T-helper 1 cell (primary cell): ENCODE measurements around the gene TCF7.

Source experiments
- DNase-seq, 5 donors: peaks; one replicate each; pipeline ENCODE4 v3.0.0-alpha.2; 2012 to 2020

The TCF7 gene

GRCh38 chr5:134131578-134132350 is 17.3 kb downstream of the TCF7 start:
- no peak for DNase-seq

GRCh38 chr5:134132372-134133187 is 18.1 kb downstream of the TCF7 start:
- DNase-seq = peak; percentile 68 to 80 (median 78)

DNA sequence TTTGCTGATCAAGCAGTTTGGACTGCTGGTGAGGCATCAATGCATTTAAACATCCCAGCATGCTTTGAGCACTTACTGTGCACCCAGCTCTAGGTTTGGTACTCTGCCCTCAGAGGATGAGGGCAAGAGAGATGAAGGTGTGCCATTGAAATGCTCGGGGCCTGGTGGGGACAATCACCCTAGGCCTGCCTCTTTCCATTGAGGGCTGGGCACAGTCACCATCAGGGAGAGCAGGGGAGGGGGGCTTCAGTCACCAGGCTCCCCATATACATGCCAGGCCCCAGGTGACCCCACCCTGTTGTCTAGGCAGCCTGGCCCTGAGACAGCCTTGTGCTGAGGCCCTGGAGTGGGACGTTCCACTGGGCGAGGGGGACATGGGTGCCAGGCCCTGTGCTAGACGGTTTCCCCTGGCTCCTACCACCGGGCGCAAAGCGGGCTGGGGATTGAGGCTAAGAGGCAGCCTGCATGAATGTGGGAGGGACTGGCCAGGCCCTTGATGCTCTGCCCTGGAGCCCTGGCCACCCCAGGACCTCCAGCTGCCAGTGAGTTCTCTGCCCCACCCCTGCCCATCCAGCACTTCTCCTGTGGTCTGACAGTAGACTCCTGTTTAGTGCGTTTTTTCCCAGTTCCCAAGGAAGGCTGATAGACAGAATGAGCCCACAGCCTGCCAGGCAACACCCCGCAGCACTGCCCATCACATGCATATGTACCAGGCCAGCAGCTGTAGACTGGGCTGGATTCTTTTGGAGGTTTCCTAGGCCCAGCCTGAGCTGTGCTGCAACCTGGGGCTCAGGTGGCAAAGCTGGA is 18.9 kb downstream of the TCF7 start:
- DNase-seq = no peak

DNA sequence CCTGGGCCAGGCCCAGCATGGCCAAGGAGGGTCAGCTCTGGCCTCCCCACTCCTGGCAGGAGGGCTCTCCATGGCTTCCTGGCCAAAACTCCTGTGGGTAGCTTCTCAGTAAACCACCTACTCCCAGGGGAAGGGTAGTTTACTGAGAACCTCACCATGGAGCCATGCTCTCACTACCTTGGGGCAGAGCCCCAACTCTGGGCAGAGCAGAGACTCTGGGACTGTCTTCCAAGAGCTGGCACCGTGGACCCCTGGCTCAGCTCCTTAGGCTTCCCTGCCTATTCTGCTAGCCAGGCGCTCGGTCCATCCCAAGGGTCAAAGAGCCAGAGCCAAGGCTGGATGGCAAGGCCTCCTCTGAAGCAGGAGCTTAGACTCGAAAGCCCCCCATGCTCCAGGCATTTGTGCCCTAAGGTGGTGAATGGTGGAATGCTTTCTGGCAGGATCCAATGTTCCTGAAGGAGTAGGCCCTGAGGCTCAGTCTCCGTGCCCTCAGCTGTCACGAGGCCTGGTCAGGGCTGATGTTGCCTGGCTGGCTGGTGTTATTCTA is 19.6 kb downstream of the TCF7 start:
- DNase-seq = no peak

DNA sequence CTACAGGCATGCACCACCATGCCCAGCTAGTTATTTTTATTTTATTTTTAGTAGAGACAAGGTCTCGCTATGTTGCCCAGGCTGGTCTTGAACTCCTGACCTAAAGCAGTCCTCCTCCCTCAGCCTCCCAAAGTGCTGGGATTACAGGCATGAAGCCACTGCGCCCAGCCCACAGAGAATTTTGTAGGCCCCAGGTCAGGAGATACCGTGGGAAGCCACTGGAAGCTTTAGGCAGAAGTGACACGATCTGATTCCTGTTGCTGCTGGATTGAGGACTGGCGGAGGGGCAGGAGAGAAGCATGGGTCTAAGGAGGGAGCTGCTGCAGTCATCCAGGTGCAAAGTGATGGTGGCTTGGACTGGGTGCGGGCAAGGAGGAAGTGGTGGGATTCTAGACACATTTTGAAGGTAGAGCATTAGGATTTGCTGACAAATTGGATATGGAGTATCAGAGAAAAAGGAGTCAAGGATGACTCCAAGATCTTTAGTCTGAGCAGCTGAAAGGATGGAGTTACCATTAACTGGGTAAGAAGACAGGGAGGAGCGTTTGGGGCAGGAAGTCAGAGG is 20.7 kb downstream of the TCF7 start:
- DNase-seq = no peak

GRCh38 chr5:134136221-134136631 is 21.7 kb downstream of the TCF7 start:
- no peak for DNase-seq

DNA sequence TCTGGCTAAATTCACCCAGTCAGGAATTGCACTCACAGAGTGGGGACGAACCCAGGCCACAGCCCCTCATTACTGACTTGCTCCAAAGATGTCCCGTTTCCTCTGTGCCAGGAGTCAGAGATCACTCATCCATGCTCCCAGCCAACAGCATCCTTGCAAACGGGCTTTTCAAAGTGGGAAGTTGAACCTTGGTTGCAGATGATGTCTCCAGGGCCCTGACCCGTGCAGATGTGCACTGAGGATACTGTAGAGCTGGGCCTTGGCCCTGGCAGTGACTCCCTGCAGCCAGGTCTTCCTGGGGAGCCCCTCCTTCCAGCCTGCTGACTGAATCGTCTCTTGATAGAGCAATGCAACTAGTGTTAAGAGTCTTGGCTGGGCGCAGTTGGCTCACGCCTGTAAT is 22.3 kb downstream of the TCF7 start:
- no peak for DNase-seq

GRCh38 chr5:134138416-134139376 is 24.2 kb downstream of the TCF7 start:
- DNase-seq = peak in 1 of 5 donors; percentile 70

DNA sequence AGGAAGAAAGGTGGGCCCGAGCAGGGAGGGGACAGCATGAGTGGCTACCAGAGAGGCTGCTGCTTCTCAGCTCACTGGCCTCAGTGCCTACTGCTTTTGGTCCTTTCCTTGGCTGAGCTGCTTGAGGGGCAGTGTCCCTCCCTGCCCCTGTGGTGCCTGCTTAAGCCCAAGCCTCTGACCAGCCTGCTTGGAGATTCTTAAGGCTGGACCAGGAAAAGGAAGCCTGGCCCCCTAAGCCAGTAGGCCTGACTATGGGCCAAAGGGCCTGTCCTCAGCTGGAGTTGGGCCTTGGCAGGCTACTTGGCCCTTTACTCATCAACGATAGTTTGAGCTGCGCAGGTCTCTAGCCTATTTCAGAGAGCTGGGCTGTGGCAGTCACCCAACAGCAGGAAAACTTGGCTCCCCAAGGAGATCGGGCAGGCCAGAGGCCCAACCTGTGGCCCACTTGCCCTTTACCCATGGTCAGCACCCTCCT is 24.9 kb downstream of the TCF7 start:
- DNase-seq = no peak

- no peak for DNase-seq
Measured at GRCh38 chr5:134139891-134140469, 25.5 kb downstream of the TCF7 start.

- DNase-seq = peak in 2 of 5 donors; percentile 54 to 55
Measured at GRCh38 chr5:134140530-134141201, 26.2 kb downstream of the TCF7 start.

GRCh38 chr5:134141331-134142050 is 27.0 kb downstream of the TCF7 start:
- DNase-seq = peak in 1 of 5 donors; percentile 2

GRCh38 chr5:134142052-134142451 is 27.6 kb downstream of the TCF7 start:
- no peak for DNase-seq

GRCh38 chr5:134142806-134143205 is 28.3 kb downstream of the TCF7 start:
- DNase-seq = peak in 1 of 5 donors; percentile 1

- no peak for DNase-seq
Measured at GRCh38 chr5:134143431-134143830, 28.9 kb downstream of the TCF7 start.

DNA sequence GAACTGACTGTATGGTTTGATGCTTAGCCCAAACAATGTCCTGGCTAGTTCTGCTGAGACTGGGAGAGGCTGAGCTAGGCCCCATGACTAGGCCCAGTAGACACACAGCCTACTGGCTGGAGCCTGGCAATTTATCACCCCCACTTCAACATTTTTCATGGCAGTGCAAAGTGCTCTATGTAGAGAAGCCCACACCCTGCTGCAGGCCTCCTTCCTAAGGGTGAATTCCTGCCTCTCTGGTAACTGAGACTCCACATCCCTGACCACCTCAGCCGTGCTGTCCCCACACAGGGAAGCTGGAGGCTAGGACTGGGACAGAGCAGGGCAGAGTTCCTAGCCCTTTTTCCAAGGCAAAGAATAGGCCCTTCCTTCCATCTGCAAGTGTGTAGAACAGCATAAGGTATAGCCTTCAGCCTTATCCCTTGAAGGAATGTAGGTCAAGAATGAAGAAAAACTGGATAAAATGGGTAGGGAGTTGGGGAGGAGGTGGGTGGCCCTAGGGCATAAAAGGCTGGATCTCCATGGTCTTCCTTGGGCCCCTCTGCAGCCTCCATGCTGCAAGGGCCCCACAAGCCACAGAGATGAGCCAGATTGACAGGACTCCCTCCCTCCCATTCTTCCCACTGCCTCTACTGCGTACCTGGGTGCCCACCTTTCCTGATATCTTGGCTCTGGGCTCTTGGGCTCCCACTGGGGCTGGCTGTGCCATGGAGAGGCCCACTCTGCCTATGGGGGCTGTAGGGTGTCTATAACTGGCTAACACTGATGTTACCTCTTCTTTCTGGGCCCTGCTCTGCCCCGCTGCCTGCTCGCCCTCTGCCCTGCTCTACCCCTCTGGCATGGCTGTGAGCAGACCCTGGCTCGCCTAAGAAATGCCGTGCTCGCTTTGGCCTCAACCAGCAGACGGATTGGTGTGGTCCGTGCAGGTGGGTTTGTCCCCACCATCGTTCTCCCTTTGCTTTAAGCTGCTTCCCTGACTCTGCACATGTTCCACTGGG is 29.8 kb downstream of the TCF7 start:
- peak in 1 of 5 donors; percentile 1 for DNase-seq

DNA sequence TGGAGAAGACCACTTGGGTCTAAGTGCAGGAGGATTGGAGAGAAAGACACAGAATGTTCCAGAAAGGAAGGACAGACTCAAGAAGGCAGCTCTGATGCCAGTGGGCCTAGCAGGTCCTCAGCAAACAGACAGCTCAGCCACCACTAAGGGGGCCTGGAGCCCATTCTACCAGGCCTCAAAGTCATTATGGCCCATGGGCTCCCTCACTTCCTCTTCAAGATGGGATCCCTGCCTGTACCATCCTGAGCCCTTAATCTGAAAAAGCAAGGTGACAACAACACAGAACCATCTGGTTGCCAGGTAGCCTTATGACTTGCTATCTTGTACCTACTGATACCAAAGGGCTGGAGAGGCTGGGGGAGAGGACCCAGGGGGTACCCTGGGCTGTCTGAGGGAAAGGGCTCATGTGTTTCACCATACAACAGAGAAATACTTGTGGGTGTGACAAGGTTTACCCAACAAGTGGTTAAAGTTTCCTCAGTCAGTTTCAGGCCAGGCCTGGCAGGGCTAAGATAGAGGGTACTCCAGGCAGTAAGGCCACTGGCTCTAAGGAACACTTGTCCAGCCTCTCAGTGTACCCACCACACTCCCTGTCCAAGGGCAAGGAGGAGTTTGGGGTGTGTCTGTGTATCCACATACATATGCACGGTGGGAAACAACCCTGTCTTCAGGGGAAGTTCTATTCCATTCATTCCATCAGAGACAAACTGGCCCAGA is 30.7 kb downstream of the TCF7 start:
- peak in 1 of 5 donors; percentile 5 for DNase-seq
